Osteocyte (in vitro differentiated cells): Measurements from ENCODE around the gene NSMCE1. TPM values are rescaled to one million over a fixed set of nuclear protein-coding genes. Genes with fewer than 3 reads are reported as not detected.
A peak's percentile ranks its signal among the peaks of the same experiment; 100 is the strongest.
"Not testable (repeated sequence)": the region's sequence is repeated elsewhere in the genome, so short reads cannot be mapped to it uniquely, and the experiment has no call there.

Experiments used
- DNase-seq: peaks from one replicate; pipeline ENCODE4 v3.0.0; 2021; ENCODE audit warnings: mixed read lengths; ENCODE audit not compliant: unreplicated experiment; ENCODE audit errors: extremely low spot score
- H3K27ac Mint-ChIP-seq: one replicate; pipeline ENCODE4 v1.8.0; 2021; ENCODE audit warnings: mild to moderate bottlenecking, mixed read lengths; ENCODE audit not compliant: unreplicated experiment
- H3K27me3 Mint-ChIP-seq: one replicate; pipeline ENCODE4 v1.8.0; 2021; ENCODE audit warnings: mixed read lengths; ENCODE audit not compliant: unreplicated experiment
- H3K36me3 Mint-ChIP-seq: one replicate; pipeline ENCODE4 v1.8.0; 2021; ENCODE audit warnings: mixed read lengths; ENCODE audit not compliant: unreplicated experiment
- H3K4me1 Mint-ChIP-seq: one replicate; pipeline ENCODE4 v1.8.0; 2021; ENCODE audit warnings: mixed read lengths; ENCODE audit not compliant: unreplicated experiment
- H3K4me3 Mint-ChIP-seq: one replicate; pipeline ENCODE4 v1.8.0; 2021; ENCODE audit warnings: mild to moderate bottlenecking, moderate library complexity, mixed read lengths; ENCODE audit not compliant: unreplicated experiment
- H3K9me3 Mint-ChIP-seq: one replicate; pipeline ENCODE4 v1.8.0; 2021; ENCODE audit warnings: mixed read lengths; ENCODE audit not compliant: unreplicated experiment
- total RNA-seq: library from RNA; stranded (reverse); gene quantifications from 2 replicates; pipeline ENCODE4 v1.2.1, GENCODE V29; 2021
- TF ChIP-seq, protein P1 (sequence below): fragments of 200-600 bp; sonication (generic); IDR thresholded peaks from 2 replicates; pipeline ENCODE4 v1.5.0; 2021; ENCODE audit warnings: antibody characterized with exemption, mild to moderate bottlenecking, moderate library complexity

Gene NSMCE1
- total RNA-seq, 1 donor from 2014 or later: 28.3 TPM

DNA sequence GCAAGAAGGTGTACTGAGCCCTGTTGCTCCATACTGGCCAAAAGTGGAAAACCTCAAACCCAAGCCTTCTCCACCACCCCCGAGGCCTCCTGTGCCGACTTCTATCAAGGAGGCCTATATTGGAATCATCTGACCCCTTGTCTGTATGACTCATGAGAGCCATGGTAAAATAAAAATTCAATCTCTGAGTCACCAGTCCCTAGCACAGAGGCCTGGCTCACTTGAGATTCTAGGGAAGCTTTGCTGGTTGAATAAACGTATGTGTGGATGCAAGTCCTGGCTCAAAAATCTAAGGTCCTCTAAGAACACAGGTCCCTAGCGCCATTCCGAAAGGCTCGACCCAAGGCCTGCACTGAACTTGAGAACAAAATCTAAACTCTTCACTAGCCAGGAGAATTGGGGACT is 15.0 kb downstream of the NSMCE1 start:
- H3K27ac Mint-ChIP-seq: peak overlapping the region; percentile 85
- TF ChIP-seq, protein P1, sequence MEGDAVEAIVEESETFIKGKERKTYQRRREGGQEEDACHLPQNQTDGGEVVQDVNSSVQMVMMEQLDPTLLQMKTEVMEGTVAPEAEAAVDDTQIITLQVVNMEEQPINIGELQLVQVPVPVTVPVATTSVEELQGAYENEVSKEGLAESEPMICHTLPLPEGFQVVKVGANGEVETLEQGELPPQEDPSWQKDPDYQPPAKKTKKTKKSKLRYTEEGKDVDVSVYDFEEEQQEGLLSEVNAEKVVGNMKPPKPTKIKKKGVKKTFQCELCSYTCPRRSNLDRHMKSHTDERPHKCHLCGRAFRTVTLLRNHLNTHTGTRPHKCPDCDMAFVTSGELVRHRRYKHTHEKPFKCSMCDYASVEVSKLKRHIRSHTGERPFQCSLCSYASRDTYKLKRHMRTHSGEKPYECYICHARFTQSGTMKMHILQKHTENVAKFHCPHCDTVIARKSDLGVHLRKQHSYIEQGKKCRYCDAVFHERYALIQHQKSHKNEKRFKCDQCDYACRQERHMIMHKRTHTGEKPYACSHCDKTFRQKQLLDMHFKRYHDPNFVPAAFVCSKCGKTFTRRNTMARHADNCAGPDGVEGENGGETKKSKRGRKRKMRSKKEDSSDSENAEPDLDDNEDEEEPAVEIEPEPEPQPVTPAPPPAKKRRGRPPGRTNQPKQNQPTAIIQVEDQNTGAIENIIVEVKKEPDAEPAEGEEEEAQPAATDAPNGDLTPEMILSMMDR: no peak
- peaks cover 17% of the 10 kb centered on the region for H3K4me1 Mint-ChIP-seq
- H3K27me3 Mint-ChIP-seq: no peaks in the 10 kb centered on the region
- DNase-seq: peak; percentile 66
- no peaks in the 10 kb centered on the region for H3K9me3 Mint-ChIP-seq
- no peak overlapping the region for H3K4me3 Mint-ChIP-seq
- H3K36me3 Mint-ChIP-seq: peaks cover 7% of the 10 kb centered on the region

DNA sequence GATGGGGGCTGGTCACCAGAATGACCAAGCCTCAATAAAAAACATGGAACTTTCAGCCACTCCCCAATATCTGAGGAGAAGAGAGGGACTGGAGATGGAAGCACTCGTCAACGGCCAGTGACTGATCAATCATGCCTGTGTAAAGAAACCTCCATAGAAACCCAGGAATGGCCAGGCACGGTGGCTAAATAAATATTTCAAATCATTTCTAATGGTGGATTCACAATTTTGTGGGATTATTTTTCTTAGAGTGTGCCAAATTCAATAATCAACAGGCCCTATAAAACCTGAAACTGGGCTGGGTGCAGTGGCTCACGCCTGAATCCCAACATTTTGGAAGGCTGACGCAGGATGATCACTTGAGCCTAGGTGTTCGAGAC is 16.4 kb downstream of the NSMCE1 start:
- Mint-ChIP-seq H3K36me3 (peaks cover 7% of the 10 kb centered on the region), H3K4me1 (peaks cover 17% of the 10 kb centered on the region), H3K9me3 (no peaks in the 10 kb centered on the region), H3K27ac (no peak overlapping the region), H3K27me3 (no peaks in the 10 kb centered on the region), H3K4me3 (no peak overlapping the region)
- TF ChIP-seq, protein P1: no peak
- DNase-seq: no peak

DNA sequence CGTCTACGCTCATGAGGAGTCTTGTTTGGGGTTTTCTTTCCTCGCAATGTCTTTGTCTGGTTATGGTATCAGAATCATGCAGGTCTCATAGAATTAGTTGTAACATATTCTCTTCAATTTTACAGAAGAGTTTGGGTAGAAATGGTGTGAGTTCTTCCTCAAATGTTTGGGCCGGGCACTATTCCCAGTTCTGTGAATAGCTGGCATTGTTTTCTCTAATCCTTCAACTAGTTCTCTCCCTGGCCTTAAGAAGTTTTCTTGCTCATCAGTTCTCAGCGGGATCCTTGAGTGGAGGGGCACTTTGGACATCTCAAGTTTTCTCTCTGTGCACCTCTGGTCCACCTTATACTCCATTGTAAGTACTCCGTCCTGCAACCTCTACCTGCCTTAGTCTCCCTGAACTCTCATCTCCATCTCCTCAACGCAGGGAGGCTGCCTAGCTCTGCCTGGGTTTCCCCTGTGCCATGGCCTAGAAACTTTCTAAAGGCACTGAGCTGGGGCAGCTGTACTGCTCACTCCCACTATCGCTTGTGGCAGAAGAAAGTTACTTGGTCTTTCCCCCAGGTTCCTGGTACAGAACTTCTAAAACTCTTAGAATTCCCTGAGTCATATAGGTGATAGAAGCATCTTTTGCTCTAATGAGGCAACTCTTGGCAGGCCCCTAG is 16.9 kb downstream of the NSMCE1 start:
- H3K4me1 Mint-ChIP-seq: peaks cover 17% of the 10 kb centered on the region
- no peaks in the 10 kb centered on the region for H3K27me3 Mint-ChIP-seq
- no peak overlapping the region for H3K27ac Mint-ChIP-seq
- no peak for DNase-seq
- H3K36me3 Mint-ChIP-seq: peaks cover 7% of the 10 kb centered on the region
- no peak overlapping the region for H3K4me3 Mint-ChIP-seq
- TF ChIP-seq, protein P1: no peak
- no peaks in the 10 kb centered on the region for H3K9me3 Mint-ChIP-seq

DNA sequence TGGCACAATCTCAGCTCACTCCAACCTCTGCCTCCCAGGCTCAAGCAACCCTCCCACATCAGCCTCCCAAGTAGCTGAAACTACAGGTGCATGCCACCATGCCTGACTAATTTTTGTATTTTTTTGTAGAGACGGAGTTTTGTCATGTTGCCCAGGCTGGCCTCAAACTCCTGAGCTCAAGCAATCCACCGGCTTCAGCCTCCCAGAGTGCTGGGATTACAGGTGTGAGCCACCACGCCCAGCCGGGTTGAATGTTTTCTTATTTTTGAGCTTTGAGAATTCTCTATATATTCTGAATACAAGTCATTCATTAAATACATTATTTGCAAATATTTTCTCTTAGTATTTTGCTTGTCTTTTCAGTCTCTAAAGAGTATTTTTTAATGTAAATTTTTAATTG is 19.7 kb downstream of the NSMCE1 start:
- H3K9me3 Mint-ChIP-seq, DNase-seq, H3K36me3 Mint-ChIP-seq, H3K4me3 Mint-ChIP-seq, H3K27ac Mint-ChIP-seq, H3K27me3 Mint-ChIP-seq: not testable (repeated sequence)
- H3K4me1 Mint-ChIP-seq: peaks cover 28% of the 10 kb centered on the region

DNA sequence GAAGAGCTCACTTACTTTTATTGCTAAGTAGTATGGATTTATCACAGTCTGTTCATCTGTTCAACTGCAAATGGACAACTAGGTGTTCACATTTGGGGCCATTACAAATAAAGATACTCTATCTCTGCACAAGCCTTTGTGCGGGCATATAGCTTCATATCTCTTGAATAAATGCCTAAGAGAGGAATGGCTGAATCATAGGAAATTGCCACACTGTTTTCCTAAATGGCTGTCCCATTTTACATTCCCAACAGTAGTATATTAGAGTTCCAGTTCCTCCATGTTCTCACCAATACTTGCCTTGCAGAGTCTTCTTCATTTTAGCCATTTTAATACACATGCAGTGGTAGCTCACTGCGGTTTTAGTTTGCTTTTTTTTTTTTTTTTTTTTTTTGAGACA is 20.5 kb downstream of the NSMCE1 start:
- no peak for DNase-seq
- H3K9me3 Mint-ChIP-seq: no peaks in the 10 kb centered on the region
- H3K4me1 Mint-ChIP-seq: peaks cover 28% of the 10 kb centered on the region
- no peaks in the 10 kb centered on the region for H3K27me3 Mint-ChIP-seq
- H3K36me3 Mint-ChIP-seq: no peaks in the 10 kb centered on the region
- H3K27ac Mint-ChIP-seq: no peak overlapping the region
- no peak overlapping the region for H3K4me3 Mint-ChIP-seq
- TF ChIP-seq, protein P1: no peak

DNA sequence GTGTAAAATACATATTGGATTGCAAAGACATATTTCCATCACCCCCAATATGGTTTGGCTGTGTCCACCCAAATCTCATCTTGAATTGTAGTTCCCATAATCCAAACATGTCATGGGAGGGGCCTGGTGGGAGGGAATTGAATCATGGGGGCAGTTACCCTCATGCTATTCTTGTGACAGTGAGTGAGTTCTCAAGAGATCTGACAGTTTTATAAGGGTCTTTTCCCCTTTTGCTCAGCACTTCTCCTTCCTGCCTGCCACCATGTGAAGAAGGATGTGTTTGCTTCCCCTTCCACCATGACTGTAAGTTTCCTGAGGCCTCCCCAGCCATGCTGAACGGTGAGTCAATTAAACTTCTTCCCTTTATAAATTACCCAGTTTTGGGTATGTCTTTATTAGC is 21.5 kb downstream of the NSMCE1 start:
- DNase-seq, H3K9me3 Mint-ChIP-seq, H3K4me3 Mint-ChIP-seq, H3K27ac Mint-ChIP-seq, H3K36me3 Mint-ChIP-seq, H3K27me3 Mint-ChIP-seq: not testable (repeated sequence)
- peaks cover 36% of the 10 kb centered on the region for H3K4me1 Mint-ChIP-seq
